HepG2 (cell line): Measurements from ENCODE around the gene TCF23. TPM values are rescaled to one million over a fixed set of nuclear protein-coding genes. Genes with fewer than 3 reads are reported as not detected.

Experiments
- ARID2 ChIP-seq: sonication (generic); formaldehyde crosslinking; IDR thresholded peaks from 2 replicates; pipeline ENCODE4 v1.8.1; 2022; ENCODE audit warnings: mild to moderate bottlenecking, missing genetic modification reagents, borderline replicate concordance
- CHD2 ChIP-seq: IDR thresholded peaks from 2 replicates; pipeline ENCODE4 v1.6.1; 2011; ENCODE audit warnings: low read depth, low read length, improper control_type of control experiment
- ESRRA ChIP-seq: sonication (generic); formaldehyde crosslinking; IDR thresholded peaks from 2 replicates; pipeline ENCODE4 v1.5.1; 2020; ENCODE audit warnings: mild to moderate bottlenecking, low read depth, missing genetic modification reagents
- FOSL1 ChIP-seq: sonication (generic); formaldehyde crosslinking; IDR thresholded peaks from 2 replicates; pipeline ENCODE4 v1.9.0; 2021; ENCODE audit warnings: missing genetic modification reagents, borderline replicate concordance
- FOXK2 ChIP-seq: fragments of 450-650 bp; IDR thresholded peaks from 2 replicates; pipeline ENCODE4 v1.6.1; 2016
- FOXO1 ChIP-seq: sonication (generic); formaldehyde crosslinking; IDR thresholded peaks from 2 replicates; pipeline ENCODE4 v1.4.0; 2020; ENCODE audit warnings: missing genetic modification reagents
- HNRNPL ChIP-seq: fragments of 200-400 bp; formaldehyde crosslinking; IDR thresholded peaks from 2 replicates; pipeline ENCODE4 v1.6.1; 2017; ENCODE audit warnings: mild to moderate bottlenecking, low read depth, low read length
- KLF9 ChIP-seq: IDR thresholded peaks from 2 replicates; pipeline ENCODE4 v1.6.1; 2016; ENCODE audit warnings: low read depth
- MBD4 ChIP-seq: IDR thresholded peaks from 2 replicates; pipeline ENCODE4 v1.6.1; 2012; ENCODE audit warnings: low read length, inconsistent platforms, borderline replicate concordance
- POGZ ChIP-seq: sonication (generic); formaldehyde crosslinking; IDR thresholded peaks from 2 replicates; pipeline ENCODE4 v1.4.0; 2020; ENCODE audit warnings: mild to moderate bottlenecking, missing genetic modification reagents
- RBAK ChIP-seq: sonication (generic); formaldehyde crosslinking; IDR thresholded peaks from 2 replicates; pipeline ENCODE4 v1.5.1; 2020; ENCODE audit warnings: mild to moderate bottlenecking, missing genetic modification reagents
- RBM39 ChIP-seq: fragments of 200-400 bp; formaldehyde crosslinking; IDR thresholded peaks from one replicate; pipeline ENCODE4 v1.6.1; 2018; ENCODE audit warnings: antibody characterized with exemption, mild to moderate bottlenecking, low read depth, low read length; ENCODE audit not compliant: poor library complexity, severe bottlenecking
- RELA ChIP-seq: sonication (generic); formaldehyde crosslinking; IDR thresholded peaks from 2 replicates; pipeline ENCODE4 v1.4.0; 2020; ENCODE audit warnings: missing genetic modification reagents
- SALL2 ChIP-seq: sonication (generic); formaldehyde crosslinking; IDR thresholded peaks from 2 replicates; pipeline ENCODE4 v1.8.1; 2023; ENCODE audit warnings: mild to moderate bottlenecking, missing genetic modification reagents, inconsistent platforms
- ZBTB20 ChIP-seq: sonication (generic); formaldehyde crosslinking; IDR thresholded peaks from 2 replicates; pipeline ENCODE4 v1.8.1; 2023; ENCODE audit warnings: missing genetic modification reagents, low read depth, mild to moderate bottlenecking, borderline replicate concordance
- ZFP36L1 ChIP-seq: sonication (generic); formaldehyde crosslinking; IDR thresholded peaks from 2 replicates; pipeline ENCODE4 v1.8.0; 2022; ENCODE audit warnings: mild to moderate bottlenecking, missing genetic modification reagents, moderate library complexity
- ZNF430 ChIP-seq: sonication (generic); formaldehyde crosslinking; IDR thresholded peaks from 2 replicates; pipeline ENCODE4 v1.9.0; 2021; ENCODE audit warnings: mild to moderate bottlenecking, missing genetic modification reagents
- ZNF503 ChIP-seq: sonication (generic); formaldehyde crosslinking; IDR thresholded peaks from 2 replicates; pipeline ENCODE4 v1.4.0; 2020; ENCODE audit warnings: missing genetic modification reagents
- ZNF740 ChIP-seq: sonication (generic); formaldehyde crosslinking; IDR thresholded peaks from 2 replicates; pipeline ENCODE4 v1.4.0; 2020; ENCODE audit warnings: missing genetic modification reagents
- ZNF850 ChIP-seq: sonication (generic); formaldehyde crosslinking; conservative IDR thresholded peaks from 2 replicates; pipeline ENCODE4 v1.9.0; 2021; ENCODE audit warnings: mild to moderate bottlenecking, missing genetic modification reagents
- ZSCAN22 ChIP-seq: sonication (generic); formaldehyde crosslinking; IDR thresholded peaks from 2 replicates; pipeline ENCODE4 v1.4.0; 2020; ENCODE audit warnings: mild to moderate bottlenecking, missing genetic modification reagents
- polyA plus RNA-seq, 8 experiments: library from polyadenylated mRNA; depleted of rRNA in 3 of 8; stranded (reverse) in 7 of 8; unstranded in 1 of 8; fragments of >200 nt; fragmentation: Illumina TruSeq in 4 of 8; extraction: Trizol in 4 of 8; gene quantifications; 2 replicates each; pipeline versions ENCODE4 v1.2.1 to v1.2.3, GENCODE V29; 2011 to 2016; ENCODE audit warnings: low read depth in 4 of 8, missing spikeins in 1 of 8, mixed read lengths in 1 of 8; ENCODE audit not compliant: insufficient read depth in 1 of 8
- total RNA-seq, 5 experiments: library from RNA; depleted of rRNA; stranded (reverse); fragments of >200 nt; fragmentation: Illumina TruSeq; extraction: Trizol; gene quantifications; 2 replicates each; pipeline ENCODE4 v1.2.3, GENCODE V29; 2016; ENCODE audit warnings: low read depth in 1 of 5
- TF ChIP-seq, protein P1 (sequence below): sonication (generic); formaldehyde crosslinking; IDR thresholded peaks from 2 replicates; pipeline ENCODE4 v1.8.0; 2022; ENCODE audit warnings: mild to moderate bottlenecking, missing genetic modification reagents, moderate library complexity
- TF ChIP-seq, protein P2 (sequence below): sonication (generic); formaldehyde crosslinking; IDR thresholded peaks from 2 replicates; pipeline ENCODE4; 2020; ENCODE audit warnings: missing genetic modification reagents, mild to moderate bottlenecking, borderline replicate concordance

Gene TCF23
- total and polyA plus RNA-seq, 2 of the 13 experiments (the other 11 are each of a cell fraction or from before 2014, with no cell fraction given), result 0.02 to 1.4 TPM

GRCh38 chr2:27123302-27124150 lies 25.3 kb upstream of the TCF23 start, which contains the start of gene ABHD1 (continued):
- TF ChIP-seq FOXO1 (CRISPR knock-in tag) (no peak), FOXK2 (no peak), CHD2 (no peak), ZNF740 (no peak), ZNF503 (peak; percentile 61; the same call in 1 of the 2 replicates), POGZ (CRISPR knock-in tag) (peak; percentile 62; the same call in 1 of the 2 replicates), FOSL1 (CRISPR knock-in tag) (no peak), RBAK (CRISPR knock-in tag) (no peak), RBM39 (no peak), SALL2 (CRISPR knock-in tag) (peak; percentile 83), RELA (CRISPR knock-in tag) (0 out of 2 replicates have a peak, but pooled peaks have one; percentile 32), ZNF430 (CRISPR knock-in tag) (peak; percentile 42; the same call in 1 of the 2 replicates), MBD4 (no peak), ZFP36L1 (no peak), ARID2 (CRISPR knock-in tag) (no peak), ZSCAN22 (CRISPR knock-in tag) (0 out of 2 replicates have a peak, but pooled peaks have one; percentile 61), ZNF850 (CRISPR knock-in tag) (no peak; the same call in 1 of the 2 replicates), ESRRA (0 out of 2 replicates have a peak, but pooled peaks have one; percentile 18), HNRNPL (0 out of 2 replicates have a peak, but pooled peaks have one; percentile 52), ZBTB20 (peak; percentile 78; the same call in 1 of the 2 replicates), KLF9 (CRISPR knock-in tag) (no peak)
- TF ChIP-seq, protein P1, sequence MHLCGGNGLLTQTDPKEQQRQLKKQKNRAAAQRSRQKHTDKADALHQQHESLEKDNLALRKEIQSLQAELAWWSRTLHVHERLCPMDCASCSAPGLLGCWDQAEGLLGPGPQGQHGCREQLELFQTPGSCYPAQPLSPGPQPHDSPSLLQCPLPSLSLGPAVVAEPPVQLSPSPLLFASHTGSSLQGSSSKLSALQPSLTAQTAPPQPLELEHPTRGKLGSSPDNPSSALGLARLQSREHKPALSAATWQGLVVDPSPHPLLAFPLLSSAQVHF (CRISPR knock-in tag), result no peak
- TF ChIP-seq, protein P2, sequence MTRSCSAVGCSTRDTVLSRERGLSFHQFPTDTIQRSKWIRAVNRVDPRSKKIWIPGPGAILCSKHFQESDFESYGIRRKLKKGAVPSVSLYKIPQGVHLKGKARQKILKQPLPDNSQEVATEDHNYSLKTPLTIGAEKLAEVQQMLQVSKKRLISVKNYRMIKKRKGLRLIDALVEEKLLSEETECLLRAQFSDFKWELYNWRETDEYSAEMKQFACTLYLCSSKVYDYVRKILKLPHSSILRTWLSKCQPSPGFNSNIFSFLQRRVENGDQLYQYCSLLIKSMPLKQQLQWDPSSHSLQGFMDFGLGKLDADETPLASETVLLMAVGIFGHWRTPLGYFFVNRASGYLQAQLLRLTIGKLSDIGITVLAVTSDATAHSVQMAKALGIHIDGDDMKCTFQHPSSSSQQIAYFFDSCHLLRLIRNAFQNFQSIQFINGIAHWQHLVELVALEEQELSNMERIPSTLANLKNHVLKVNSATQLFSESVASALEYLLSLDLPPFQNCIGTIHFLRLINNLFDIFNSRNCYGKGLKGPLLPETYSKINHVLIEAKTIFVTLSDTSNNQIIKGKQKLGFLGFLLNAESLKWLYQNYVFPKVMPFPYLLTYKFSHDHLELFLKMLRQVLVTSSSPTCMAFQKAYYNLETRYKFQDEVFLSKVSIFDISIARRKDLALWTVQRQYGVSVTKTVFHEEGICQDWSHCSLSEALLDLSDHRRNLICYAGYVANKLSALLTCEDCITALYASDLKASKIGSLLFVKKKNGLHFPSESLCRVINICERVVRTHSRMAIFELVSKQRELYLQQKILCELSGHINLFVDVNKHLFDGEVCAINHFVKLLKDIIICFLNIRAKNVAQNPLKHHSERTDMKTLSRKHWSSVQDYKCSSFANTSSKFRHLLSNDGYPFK, result no peak
